Measurements from ENCODE around the gene RALGAPA2. TPM values are rescaled to one million over a fixed set of nuclear protein-coding genes. Genes with fewer than 3 reads are reported as not detected.

The RALGAPA2 gene
- total and polyA plus RNA-seq, 2 of the 13 experiments (the other 11 are each of a cell fraction or from before 2014, with no cell fraction given), result 13.8 to 17.7 TPM

DNA sequence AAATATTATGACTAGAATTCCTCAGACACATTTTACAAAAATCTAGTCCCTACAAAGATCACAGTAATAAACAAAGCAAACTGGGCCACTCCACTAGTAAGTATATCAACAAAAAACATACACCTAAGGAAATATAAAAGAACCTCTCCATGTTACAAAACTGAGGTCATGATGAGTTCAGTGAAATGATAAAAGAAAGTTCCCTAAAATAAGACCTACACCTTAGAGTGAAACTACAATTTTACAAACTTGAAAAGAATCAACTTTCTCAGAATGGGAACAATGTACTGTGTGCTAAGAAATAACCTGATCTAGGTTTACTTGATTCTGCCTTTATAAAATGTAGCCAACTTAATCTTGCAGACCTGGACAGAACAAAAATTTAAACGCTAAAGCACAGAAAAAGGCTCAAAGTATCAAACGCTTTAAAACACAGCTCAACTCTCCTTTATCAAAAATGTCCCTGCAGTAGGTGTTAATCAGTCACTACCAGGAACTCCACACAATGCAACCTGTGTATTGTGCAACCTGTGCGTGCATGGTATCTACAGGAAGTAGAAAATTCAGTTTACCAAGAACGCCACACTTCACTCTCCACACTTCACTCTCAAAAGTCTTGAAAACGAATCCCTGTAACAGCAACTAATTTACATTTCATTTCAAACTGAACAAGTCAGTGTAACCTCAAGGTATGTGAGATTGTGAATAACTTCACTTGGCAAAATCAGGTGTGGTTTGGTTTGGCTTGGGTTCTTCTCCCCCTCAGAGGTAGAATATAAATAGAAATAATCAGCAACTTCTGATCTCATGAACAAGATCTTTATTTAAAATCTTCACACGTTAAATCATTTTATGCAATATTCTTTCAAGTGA, 1.8 kb downstream of the RALGAPA2 start (continued):
- TF ChIP-seq, protein P1, sequence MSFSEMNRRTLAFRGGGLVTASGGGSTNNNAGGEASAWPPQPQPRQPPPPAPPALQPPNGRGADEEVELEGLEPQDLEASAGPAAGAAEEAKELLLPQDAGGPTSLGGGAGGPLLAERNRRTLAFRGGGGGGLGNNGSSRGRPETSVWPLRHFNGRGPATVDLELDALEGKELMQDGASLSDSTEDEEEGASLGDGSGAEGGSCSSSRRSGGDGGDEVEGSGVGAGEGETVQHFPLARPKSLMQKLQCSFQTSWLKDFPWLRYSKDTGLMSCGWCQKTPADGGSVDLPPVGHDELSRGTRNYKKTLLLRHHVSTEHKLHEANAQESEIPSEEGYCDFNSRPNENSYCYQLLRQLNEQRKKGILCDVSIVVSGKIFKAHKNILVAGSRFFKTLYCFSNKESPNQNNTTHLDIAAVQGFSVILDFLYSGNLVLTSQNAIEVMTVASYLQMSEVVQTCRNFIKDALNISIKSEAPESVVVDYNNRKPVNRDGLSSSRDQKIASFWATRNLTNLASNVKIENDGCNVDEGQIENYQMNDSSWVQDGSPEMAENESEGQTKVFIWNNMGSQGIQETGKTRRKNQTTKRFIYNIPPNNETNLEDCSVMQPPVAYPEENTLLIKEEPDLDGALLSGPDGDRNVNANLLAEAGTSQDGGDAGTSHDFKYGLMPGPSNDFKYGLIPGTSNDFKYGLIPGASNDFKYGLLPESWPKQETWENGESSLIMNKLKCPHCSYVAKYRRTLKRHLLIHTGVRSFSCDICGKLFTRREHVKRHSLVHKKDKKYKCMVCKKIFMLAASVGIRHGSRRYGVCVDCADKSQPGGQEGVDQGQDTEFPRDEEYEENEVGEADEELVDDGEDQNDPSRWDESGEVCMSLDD (CRISPR knock-in tag; IDR thresholded peaks at IDR 0.05; ENCODE audit: borderline replicate concordance), result no peak
- TF ChIP-seq ZMYM4 (CRISPR knock-in tag; IDR thresholded peaks at IDR 0.05), result 0 out of 2 replicates have a peak, but pooled peaks have one; percentile 42
- 0 out of 2 replicates have a peak, but pooled peaks have one; percentile 60 for TF ChIP-seq KDM3A (CRISPR knock-in tag; IDR thresholded peaks at IDR 0.05; ENCODE audit: low read depth)
- TF ChIP-seq, protein P2, sequence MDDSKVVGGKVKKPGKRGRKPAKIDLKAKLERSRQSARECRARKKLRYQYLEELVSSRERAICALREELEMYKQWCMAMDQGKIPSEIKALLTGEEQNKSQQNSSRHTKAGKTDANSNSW (CRISPR knock-in tag; IDR thresholded peaks at IDR 0.05; ENCODE audit: borderline replicate concordance), result 0 out of 2 replicates have a peak, but pooled peaks have one; percentile 40
- TF ChIP-seq ZNF317 (CRISPR knock-in tag; IDR thresholded peaks at IDR 0.05), result 0 out of 2 replicates have a peak, but pooled peaks have one; percentile 57
- peak; percentile 84 for TF ChIP-seq BCL6 (CRISPR knock-in tag; IDR thresholded peaks at IDR 0.05)
- peak; percentile 78 for TF ChIP-seq HMG20A (CRISPR knock-in tag; IDR thresholded peaks at IDR 0.05; ENCODE audit: borderline replicate concordance)
- TF ChIP-seq, protein P3, sequence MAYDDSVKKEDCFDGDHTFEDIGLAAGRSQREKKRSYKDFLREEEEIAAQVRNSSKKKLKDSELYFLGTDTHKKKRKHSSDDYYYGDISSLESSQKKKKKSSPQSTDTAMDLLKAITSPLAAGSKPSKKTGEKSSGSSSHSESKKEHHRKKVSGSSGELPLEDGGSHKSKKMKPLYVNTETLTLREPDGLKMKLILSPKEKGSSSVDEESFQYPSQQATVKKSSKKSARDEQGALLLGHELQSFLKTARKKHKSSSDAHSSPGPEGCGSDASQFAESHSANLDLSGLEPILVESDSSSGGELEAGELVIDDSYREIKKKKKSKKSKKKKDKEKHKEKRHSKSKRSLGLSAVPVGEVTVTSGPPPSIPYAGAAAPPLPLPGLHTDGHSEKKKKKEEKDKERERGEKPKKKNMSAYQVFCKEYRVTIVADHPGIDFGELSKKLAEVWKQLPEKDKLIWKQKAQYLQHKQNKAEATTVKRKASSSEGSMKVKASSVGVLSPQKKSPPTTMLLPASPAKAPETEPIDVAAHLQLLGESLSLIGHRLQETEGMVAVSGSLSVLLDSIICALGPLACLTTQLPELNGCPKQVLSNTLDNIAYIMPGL (CRISPR knock-in tag; IDR thresholded peaks at IDR 0.05; ENCODE audit: borderline replicate concordance in 1 of 2, low read depth in 1 of 2), result peak in 1 of 2 experiments; percentile 18; a peak in 1 of 4 replicates
- TF ChIP-seq, protein P4, sequence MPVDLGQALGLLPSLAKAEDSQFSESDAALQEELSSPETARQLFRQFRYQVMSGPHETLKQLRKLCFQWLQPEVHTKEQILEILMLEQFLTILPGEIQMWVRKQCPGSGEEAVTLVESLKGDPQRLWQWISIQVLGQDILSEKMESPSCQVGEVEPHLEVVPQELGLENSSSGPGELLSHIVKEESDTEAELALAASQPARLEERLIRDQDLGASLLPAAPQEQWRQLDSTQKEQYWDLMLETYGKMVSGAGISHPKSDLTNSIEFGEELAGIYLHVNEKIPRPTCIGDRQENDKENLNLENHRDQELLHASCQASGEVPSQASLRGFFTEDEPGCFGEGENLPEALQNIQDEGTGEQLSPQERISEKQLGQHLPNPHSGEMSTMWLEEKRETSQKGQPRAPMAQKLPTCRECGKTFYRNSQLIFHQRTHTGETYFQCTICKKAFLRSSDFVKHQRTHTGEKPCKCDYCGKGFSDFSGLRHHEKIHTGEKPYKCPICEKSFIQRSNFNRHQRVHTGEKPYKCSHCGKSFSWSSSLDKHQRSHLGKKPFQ (CRISPR knock-in tag; IDR thresholded peaks at IDR 0.05; ENCODE audit: insufficient replicate concordance), result peak; percentile 79
- no peak for TF ChIP-seq NCOA1 (CRISPR knock-in tag; IDR thresholded peaks at IDR 0.05)
- no peak for TF ChIP-seq NFATC3 (CRISPR knock-in tag; IDR thresholded peaks at IDR 0.05)
- peak; percentile 67 for TF ChIP-seq GATAD1 (CRISPR knock-in tag; IDR thresholded peaks at IDR 0.05)
- TF ChIP-seq, protein P5, sequence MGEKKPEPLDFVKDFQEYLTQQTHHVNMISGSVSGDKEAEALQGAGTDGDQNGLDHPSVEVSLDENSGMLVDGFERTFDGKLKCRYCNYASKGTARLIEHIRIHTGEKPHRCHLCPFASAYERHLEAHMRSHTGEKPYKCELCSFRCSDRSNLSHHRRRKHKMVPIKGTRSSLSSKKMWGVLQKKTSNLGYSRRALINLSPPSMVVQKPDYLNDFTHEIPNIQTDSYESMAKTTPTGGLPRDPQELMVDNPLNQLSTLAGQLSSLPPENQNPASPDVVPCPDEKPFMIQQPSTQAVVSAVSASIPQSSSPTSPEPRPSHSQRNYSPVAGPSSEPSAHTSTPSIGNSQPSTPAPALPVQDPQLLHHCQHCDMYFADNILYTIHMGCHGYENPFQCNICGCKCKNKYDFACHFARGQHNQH (CRISPR knock-in tag; IDR thresholded peaks at IDR 0.05), result peak; percentile 75; the same call in 1 of the 2 replicates
- TF ChIP-seq MXI1 (IDR thresholded peaks at IDR 0.05; ENCODE audit: borderline replicate concordance, low read depth, low read length), result peak; percentile 83; the same call in 1 of the 3 replicates
- TF ChIP-seq LCORL (IDR thresholded peaks at IDR 0.05), result no peak
- TF ChIP-seq LCORL (CRISPR knock-in tag; IDR thresholded peaks at IDR 0.05), result peak; percentile 72
- TF ChIP-seq ZNF205 (CRISPR knock-in tag; IDR thresholded peaks at IDR 0.05), result peak; percentile 73; the same call in 1 of the 2 replicates
- TF ChIP-seq, protein P6, sequence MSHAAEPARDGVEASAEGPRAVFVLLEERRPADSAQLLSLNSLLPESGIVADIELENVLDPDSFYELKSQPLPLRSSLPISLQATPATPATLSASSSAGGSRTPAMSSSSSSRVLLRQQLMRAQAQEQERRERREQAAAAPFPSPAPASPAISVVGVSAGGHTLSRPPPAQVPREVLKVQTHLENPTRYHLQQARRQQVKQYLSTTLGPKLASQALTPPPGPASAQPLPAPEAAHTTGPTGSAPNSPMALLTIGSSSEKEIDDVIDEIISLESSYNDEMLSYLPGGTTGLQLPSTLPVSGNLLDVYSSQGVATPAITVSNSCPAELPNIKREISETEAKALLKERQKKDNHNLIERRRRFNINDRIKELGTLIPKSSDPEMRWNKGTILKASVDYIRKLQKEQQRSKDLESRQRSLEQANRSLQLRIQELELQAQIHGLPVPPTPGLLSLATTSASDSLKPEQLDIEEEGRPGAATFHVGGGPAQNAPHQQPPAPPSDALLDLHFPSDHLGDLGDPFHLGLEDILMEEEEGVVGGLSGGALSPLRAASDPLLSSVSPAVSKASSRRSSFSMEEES (CRISPR knock-in tag; IDR thresholded peaks at IDR 0.05), result peak; percentile 81
- peak; percentile 65; the same call in 1 of the 2 replicates for TF ChIP-seq YEATS2 (CRISPR knock-in tag; IDR thresholded peaks at IDR 0.05; ENCODE audit: borderline replicate concordance)

Measured in HepG2 (cell line).